SK-N-MC (cell line): ENCODE measurements around the gene RPL18A.
A peak's percentile ranks its signal among the peaks of the same experiment; 100 is the strongest.

Experiments
- DNase-seq: peaks from one replicate; pipeline ENCODE4 v3.0.0-alpha.2; 2011; ENCODE audit warnings: low read depth, low spot score
- H3K27ac ChIP-seq: fragments of 200-600 bp; sonication (generic); 2 replicates; pipeline ENCODE4 v1.5.1; 2016; ENCODE audit warnings: mixed run types
- H3K36me3 ChIP-seq: fragments of 200-600 bp; sonication (generic); 2 replicates; pipeline ENCODE4 v1.6.1; 2017; ENCODE audit warnings: antibody characterized with exemption, low read length, mixed read lengths; ENCODE audit not compliant: insufficient read depth
- H3K4me3 ChIP-seq: fragments of 200-600 bp; sonication (generic); 2 replicates; pipeline ENCODE4 v1.5.1; 2016
- H3K9ac ChIP-seq: fragments of 200-600 bp; sonication (generic); 2 replicates; pipeline ENCODE4 v1.8.0; 2017; ENCODE audit warnings: mixed run types, mixed read lengths; ENCODE audit not compliant: insufficient read length
- H3K9me3 ChIP-seq: fragments of 200-600 bp; sonication (generic); 2 replicates; pipeline ENCODE4 v1.6.1; 2017; ENCODE audit warnings: low read depth, mild to moderate bottlenecking, antibody characterized with exemption, low read length, moderate library complexity, mixed read lengths
- EZH2 ChIP-seq: fragments of 200-600 bp; sonication (generic); IDR thresholded peaks from one replicate; pipeline ENCODE4 v1.6.1; 2017; ENCODE audit warnings: antibody characterized with exemption
- FOXP2 ChIP-seq: optimal IDR thresholded peaks from 2 replicates; pipeline ENCODE3; 2011; ENCODE audit warnings: mild to moderate bottlenecking, moderate library complexity; ENCODE audit not compliant: insufficient read depth; ENCODE audit errors: extremely low read length, control extremely low read depth
- POLR2AphosphoS5 ChIP-seq: IDR thresholded peaks from 2 replicates; pipeline ENCODE4 v1.6.1; 2012; ENCODE audit warnings: mild to moderate bottlenecking, low read depth, low read length, borderline replicate concordance

RPL18A gene

GRCh38 chr19:17871032-17871877, 11.5 kb downstream of the RPL18A start:
- DNase-seq: no peak
- H3K4me3 ChIP-seq: no peak overlapping the region

GRCh38 chr19:17871878-17872250, 12.2 kb downstream of the RPL18A start, which contains the start of gene SLC5A5:
Gene SLC5A5 (plus strand): TSS chr19:17871945. CDS start chr19:17872320, 375 bp downstream.
- TF ChIP-seq EZH2: no peak
- TF ChIP-seq POLR2AphosphoS5: no peak
- no peak for TF ChIP-seq FOXP2
- DNase-seq: no peak
- no peak within 1 kb of the TSS for H3K9ac ChIP-seq

More at GRCh38 chr19:17871032-17871877, 11.5 kb downstream of the RPL18A start:
- no peak overlapping the region for H3K9ac ChIP-seq
- no peak for TF ChIP-seq POLR2AphosphoS5
- no peak for TF ChIP-seq EZH2
- no peak for TF ChIP-seq FOXP2
- H3K9me3 ChIP-seq: no peaks in the 10 kb centered on the region
- no peaks in the 10 kb centered on the region for H3K36me3 ChIP-seq
- no peak overlapping the region for H3K27ac ChIP-seq

GRCh38 chr19:17872251-17873001, 12.7 kb downstream of the RPL18A start:
- TF ChIP-seq FOXP2 (no peak), EZH2 (no peak), POLR2AphosphoS5 (no peak)
- no peaks in the 10 kb centered on the region for H3K9me3 ChIP-seq
- no peak overlapping the region for H3K27ac ChIP-seq
- no peak overlapping the region for H3K9ac ChIP-seq
- H3K4me3 ChIP-seq: no peak overlapping the region
- H3K36me3 ChIP-seq: no peaks in the 10 kb centered on the region
- no peak for DNase-seq

More at GRCh38 chr19:17871878-17872250, 12.2 kb downstream of the RPL18A start, which contains the start of gene SLC5A5:
- Histone ChIP-seq H3K9me3 (no peaks in the 10 kb centered on the region), H3K36me3 (no peaks in the 10 kb centered on the region), H3K27ac (no peak within 1 kb of the TSS), H3K4me3 (no peak within 1 kb of the TSS)

GRCh38 chr19:17873786-17874757, 14.4 kb downstream of the RPL18A start:
- H3K36me3 ChIP-seq: no peaks in the 10 kb centered on the region
- H3K9me3 ChIP-seq: no peaks in the 10 kb centered on the region
- no peak for TF ChIP-seq EZH2
- no peak for TF ChIP-seq POLR2AphosphoS5
- DNase-seq: no peak
- no peak overlapping the region for H3K27ac ChIP-seq
- H3K4me3 ChIP-seq: peak overlapping the region; percentile 77
- H3K9ac ChIP-seq: no peak overlapping the region

GRCh38 chr19:17874758-17875135, 15.0 kb downstream of the RPL18A start:
- H3K9ac ChIP-seq: no peak overlapping the region

GRCh38 chr19:17877696-17878095, 18.0 kb downstream of the RPL18A start:
- no peak for DNase-seq
- Histone ChIP-seq H3K4me3 (no peak overlapping the region), H3K9ac (no peak overlapping the region), H3K27ac (no peak overlapping the region), H3K9me3 (no peaks in the 10 kb centered on the region), H3K36me3 (no peaks in the 10 kb centered on the region)
- TF ChIP-seq POLR2AphosphoS5: no peak
- TF ChIP-seq EZH2: no peak
- no peak for TF ChIP-seq FOXP2

More at GRCh38 chr19:17874758-17875135, 15.0 kb downstream of the RPL18A start:
- Histone ChIP-seq H3K9me3 (no peaks in the 10 kb centered on the region), H3K36me3 (no peaks in the 10 kb centered on the region), H3K27ac (no peak overlapping the region), H3K4me3 (no peak overlapping the region)
- DNase-seq: no peak
- TF ChIP-seq EZH2: no peak
- no peak for TF ChIP-seq FOXP2
- TF ChIP-seq POLR2AphosphoS5: no peak

GRCh38 chr19:17879466-17879865, 19.8 kb downstream of the RPL18A start:
- TF ChIP-seq FOXP2 (no peak), POLR2AphosphoS5 (no peak), EZH2 (no peak)
- Histone ChIP-seq H3K4me3 (no peak overlapping the region), H3K36me3 (no peaks in the 10 kb centered on the region), H3K27ac (no peak overlapping the region), H3K9me3 (no peaks in the 10 kb centered on the region), H3K9ac (no peak overlapping the region)
- DNase-seq: no peak
